Liver (tissue), 9 donors: ENCODE data around the gene ADIRF. TPM values are rescaled to one million over a fixed set of nuclear protein-coding genes. Genes with fewer than 3 reads are reported as not detected.
A peak's percentile ranks its signal among the peaks of the same experiment; 100 is the strongest.

Experiments used
- DNase-seq: peaks from one replicate; pipeline ENCODE4 v3.0.0-alpha.2; 2017; ENCODE audit warnings: low spot score
- H3K27ac ChIP-seq, 2 donors: one replicate each; pipeline ENCODE4 v1.7.0; 2013; ENCODE audit warnings: inconsistent platforms in 2 of 2, low read length in 2 of 2, control low read depth in 1 of 2, low read depth in 1 of 2, mild to moderate bottlenecking in 1 of 2
- H3K27me3 ChIP-seq, 4 donors: one replicate each; pipeline versions ENCODE4 v1.6.1 to v1.7.0; 2013; ENCODE audit warnings: low read length in 3 of 4, inconsistent platforms in 1 of 4, mild to moderate bottlenecking in 1 of 4, moderate library complexity in 1 of 4; ENCODE audit not compliant: control insufficient read depth in 4 of 4, insufficient read depth in 4 of 4
- H3K36me3 ChIP-seq, 4 donors: one replicate each; pipeline versions ENCODE4 v1.6.1 to v1.7.0; 2013; ENCODE audit warnings: low read length in 3 of 4, mild to moderate bottlenecking in 3 of 4, low read depth in 1 of 4, moderate library complexity in 1 of 4; ENCODE audit not compliant: control insufficient read depth in 4 of 4, insufficient read depth in 3 of 4
- H3K4me1 ChIP-seq, 4 donors: one replicate each; pipeline versions ENCODE4 v1.6.1 to v1.7.0; 2013; ENCODE audit warnings: low read length in 3 of 4, mild to moderate bottlenecking in 3 of 4, moderate library complexity in 1 of 4; ENCODE audit not compliant: control insufficient read depth in 4 of 4, insufficient read depth in 4 of 4
- H3K4me3 ChIP-seq, 3 donors: one replicate each; pipeline versions ENCODE4 v1.6.1 to v1.7.0; 2013; ENCODE audit warnings: low read length in 3 of 3, control low read depth in 1 of 3, low read depth in 1 of 3, mild to moderate bottlenecking in 1 of 3
- H3K9ac ChIP-seq, 2 donors: one replicate each; pipeline ENCODE4 v1.7.0; 2013; ENCODE audit warnings: low read length in 2 of 2, mild to moderate bottlenecking in 2 of 2, moderate library complexity in 2 of 2, control low read depth in 1 of 2, low read depth in 1 of 2
- H3K9me3 ChIP-seq, 4 donors: one replicate each; pipeline versions ENCODE4 v1.6.1 to v1.7.0; 2013; ENCODE audit warnings: low read length in 3 of 4; ENCODE audit not compliant: control insufficient read depth in 4 of 4
- CTCF ChIP-seq: fragments of 150-350 bp; IDR thresholded peaks from 2 replicates; pipeline ENCODE4 v1.5.1; 2017; ENCODE audit warnings: improper control_type of control experiment, low read depth, low read length; ENCODE audit not compliant: missing input control
- EGR1 ChIP-seq, 2 donors: IDR thresholded peaks; 2 replicates each; pipeline ENCODE4 v1.6.1; 2016 to 2018; ENCODE audit warnings: antibody characterized with exemption in 2 of 2, low read depth in 2 of 2
- FOXA1 ChIP-seq: IDR thresholded peaks from 2 replicates; pipeline ENCODE4 v1.6.1; 2016; ENCODE audit warnings: antibody characterized with exemption
- FOXA2 ChIP-seq: IDR thresholded peaks from 2 replicates; pipeline ENCODE4 v1.6.1; 2016; ENCODE audit warnings: antibody characterized with exemption
- GABPA ChIP-seq, 2 donors: IDR thresholded peaks in 1 of 2; conservative IDR thresholded peaks in 1 of 2; 2 replicates each; pipeline ENCODE4 v1.6.1; 2016; ENCODE audit warnings: antibody characterized with exemption in 2 of 2, mild to moderate bottlenecking in 1 of 2, moderate library complexity in 1 of 2
- HNF4A ChIP-seq, 2 donors: conservative IDR thresholded peaks; 2 replicates each; pipeline ENCODE4 v1.6.1; 2016; ENCODE audit warnings: antibody characterized with exemption in 2 of 2, mild to moderate bottlenecking in 2 of 2
- HNF4G ChIP-seq: IDR thresholded peaks from 2 replicates; pipeline ENCODE4 v1.6.1; 2016; ENCODE audit warnings: antibody characterized with exemption
- JUND ChIP-seq, 2 donors: IDR thresholded peaks; 2 replicates each; pipeline ENCODE4 v1.6.1; 2016; ENCODE audit warnings: antibody characterized with exemption in 2 of 2
- RAD21 ChIP-seq, 2 donors: IDR thresholded peaks; 2 replicates each; pipeline ENCODE4 v1.6.1; 2016; ENCODE audit warnings: antibody characterized with exemption in 2 of 2, mild to moderate bottlenecking in 2 of 2
- RXRA ChIP-seq, 2 donors: IDR thresholded peaks; 2 replicates each; pipeline ENCODE4 v1.6.1; 2017 to 2018; ENCODE audit warnings: antibody characterized with exemption in 2 of 2, mild to moderate bottlenecking in 1 of 2
- SP1 ChIP-seq: IDR thresholded peaks from 2 replicates; pipeline ENCODE4 v1.6.1; 2018; ENCODE audit warnings: antibody characterized with exemption, mild to moderate bottlenecking
- TAF1 ChIP-seq: conservative IDR thresholded peaks from 2 replicates; pipeline ENCODE4 v1.6.1; 2016; ENCODE audit warnings: antibody characterized with exemption, mild to moderate bottlenecking
- YY1 ChIP-seq: IDR thresholded peaks from 2 replicates; pipeline ENCODE4 v1.6.1; 2016; ENCODE audit warnings: antibody characterized with exemption, mild to moderate bottlenecking
- WGBS: extraction: QIAGEN DNeasy Blood & Tissue Kit; methylation state at CpG from one replicate; pipeline ENCODE4 v1.1.7; 2013; 5-methylcytosine and 5-hydroxymethylcytosine counted together
- polyA plus RNA-seq, 2 donors: library from polyadenylated mRNA; stranded (reverse) in 1 of 2; unstranded in 1 of 2; fragments of 200-250 nt in 1 of 2; fragments of >200 nt in 1 of 2; fragmentation: Nextera tagmentation in 1 of 2; extraction: Ambion mirVana in 1 of 2; gene quantifications; one replicate each; pipeline versions ENCODE4 v1.2.1 to v1.2.3, GENCODE V29; 2013 to 2015
- total RNA-seq, 2 donors: library from RNA; depleted of rRNA; stranded (reverse); fragments of >200 nt; gene quantifications; one replicate each; pipeline ENCODE4 v1.2.3, GENCODE V29; 2014
- TF ChIP-seq, protein P1 (sequence below): IDR thresholded peaks from 2 replicates; pipeline ENCODE4 v1.6.1; 2016; ENCODE audit warnings: antibody characterized with exemption
- TF ChIP-seq, protein P2 (sequence below): IDR thresholded peaks from 2 replicates; pipeline ENCODE4 v1.6.1; 2016; ENCODE audit warnings: antibody characterized with exemption, mild to moderate bottlenecking
- TF ChIP-seq, protein P3 (sequence below): IDR thresholded peaks from 2 replicates; pipeline ENCODE4 v1.6.1; 2016; ENCODE audit warnings: antibody characterized with exemption
- donor health status: healthy.
- donor health status: healthy.
- donor health status: healthy.
- donor health status: healthy.
- donor health status: healthy.

Gene ADIRF
- total RNA-seq (10 to 100 TPM in 1 of 2 donors, under 1 TPM in 1; 0.61 to 17.1 TPM), polyA plus RNA-seq (10 to 100 TPM; 54.5 to 96.3 TPM)

- WGBS = 11% methylated on average over 59 of the region's 59 CpGs
- H3K4me1 ChIP-seq = peaks cover 0 to 40% (median 17%) of the 10 kb centered on the region in 4 donors
- no peaks in the 10 kb centered on the region for H3K36me3 ChIP-seq
- DNase-seq = peak; percentile 32
- peak within 1 kb of the TSS in 1 of 2 donors; percentile 38 for H3K9ac ChIP-seq
- no peak within 1 kb of the TSS for H3K27ac ChIP-seq
- H3K4me3 ChIP-seq = peak within 1 kb of the TSS; percentile 44 to 67 (median 48)
- no peaks in the 10 kb centered on the region for H3K27me3 ChIP-seq
- TF ChIP-seq, protein P1, sequence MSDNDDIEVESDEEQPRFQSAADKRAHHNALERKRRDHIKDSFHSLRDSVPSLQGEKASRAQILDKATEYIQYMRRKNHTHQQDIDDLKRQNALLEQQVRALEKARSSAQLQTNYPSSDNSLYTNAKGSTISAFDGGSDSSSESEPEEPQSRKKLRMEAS = no peak
- TF ChIP-seq HNF4A (conservative IDR thresholded peaks at IDR 0.05) = peak; percentile 43 to 48
- no peak for TF ChIP-seq RXRA (IDR thresholded peaks at IDR 0.05)
- peak; percentile 54 for TF ChIP-seq SP1
- TF ChIP-seq, protein P2, sequence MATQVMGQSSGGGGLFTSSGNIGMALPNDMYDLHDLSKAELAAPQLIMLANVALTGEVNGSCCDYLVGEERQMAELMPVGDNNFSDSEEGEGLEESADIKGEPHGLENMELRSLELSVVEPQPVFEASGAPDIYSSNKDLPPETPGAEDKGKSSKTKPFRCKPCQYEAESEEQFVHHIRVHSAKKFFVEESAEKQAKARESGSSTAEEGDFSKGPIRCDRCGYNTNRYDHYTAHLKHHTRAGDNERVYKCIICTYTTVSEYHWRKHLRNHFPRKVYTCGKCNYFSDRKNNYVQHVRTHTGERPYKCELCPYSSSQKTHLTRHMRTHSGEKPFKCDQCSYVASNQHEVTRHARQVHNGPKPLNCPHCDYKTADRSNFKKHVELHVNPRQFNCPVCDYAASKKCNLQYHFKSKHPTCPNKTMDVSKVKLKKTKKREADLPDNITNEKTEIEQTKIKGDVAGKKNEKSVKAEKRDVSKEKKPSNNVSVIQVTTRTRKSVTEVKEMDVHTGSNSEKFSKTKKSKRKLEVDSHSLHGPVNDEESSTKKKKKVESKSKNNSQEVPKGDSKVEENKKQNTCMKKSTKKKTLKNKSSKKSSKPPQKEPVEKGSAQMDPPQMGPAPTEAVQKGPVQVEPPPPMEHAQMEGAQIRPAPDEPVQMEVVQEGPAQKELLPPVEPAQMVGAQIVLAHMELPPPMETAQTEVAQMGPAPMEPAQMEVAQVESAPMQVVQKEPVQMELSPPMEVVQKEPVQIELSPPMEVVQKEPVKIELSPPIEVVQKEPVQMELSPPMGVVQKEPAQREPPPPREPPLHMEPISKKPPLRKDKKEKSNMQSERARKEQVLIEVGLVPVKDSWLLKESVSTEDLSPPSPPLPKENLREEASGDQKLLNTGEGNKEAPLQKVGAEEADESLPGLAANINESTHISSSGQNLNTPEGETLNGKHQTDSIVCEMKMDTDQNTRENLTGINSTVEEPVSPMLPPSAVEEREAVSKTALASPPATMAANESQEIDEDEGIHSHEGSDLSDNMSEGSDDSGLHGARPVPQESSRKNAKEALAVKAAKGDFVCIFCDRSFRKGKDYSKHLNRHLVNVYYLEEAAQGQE = no peak
- TF ChIP-seq RAD21 (IDR thresholded peaks at IDR 0.05) = no peak
- TF ChIP-seq CTCF = no peak
- no peak for TF ChIP-seq HNF4G
- no peak for TF ChIP-seq JUND (IDR thresholded peaks at IDR 0.05)
- TF ChIP-seq FOXA1 = no peak
- TF ChIP-seq GABPA (IDR thresholded peaks at IDR 0.05 in 1 of 2, conservative IDR thresholded peaks at IDR 0.05 in 1 of 2) = no peak
- TF ChIP-seq, protein P3, sequence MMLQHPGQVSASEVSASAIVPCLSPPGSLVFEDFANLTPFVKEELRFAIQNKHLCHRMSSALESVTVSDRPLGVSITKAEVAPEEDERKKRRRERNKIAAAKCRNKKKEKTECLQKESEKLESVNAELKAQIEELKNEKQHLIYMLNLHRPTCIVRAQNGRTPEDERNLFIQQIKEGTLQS = no peak
- TF ChIP-seq FOXA2 = no peak
- no peaks in the 10 kb centered on the region for H3K9me3 ChIP-seq
Observed at GRCh38 chr10:86968271-86968993, at the start of gene ADIRF. Gene ADIRF, plus strand, starts transcription at chr10:86968482. Its CDS starts 63 bp downstream, at chr10:86968545.

- no peaks in the 10 kb centered on the region for H3K9me3 ChIP-seq
- 85% methylated on average over 9 of the region's 9 CpGs for WGBS
- no peak overlapping the region for H3K27ac ChIP-seq
- H3K27me3 ChIP-seq = no peaks in the 10 kb centered on the region
- TF ChIP-seq, protein P3 = no peak
- TF ChIP-seq HNF4G (no peak), RXRA (IDR thresholded peaks at IDR 0.05) (no peak), TAF1 (no peak), JUND (IDR thresholded peaks at IDR 0.05) (no peak), YY1 (no peak), EGR1 (IDR thresholded peaks at IDR 0.05; ENCODE audit: low read depth in 2 of 2) (no peak), HNF4A (conservative IDR thresholded peaks at IDR 0.05) (no peak), RAD21 (IDR thresholded peaks at IDR 0.05) (no peak), FOXA1 (no peak)
- TF ChIP-seq, protein P2 = no peak
- TF ChIP-seq, protein P1 = no peak
- H3K9ac ChIP-seq = no peak overlapping the region
- no peaks in the 10 kb centered on the region for H3K4me1 ChIP-seq
- no peak for DNase-seq
- no peak overlapping the region for H3K4me3 ChIP-seq
- peaks cover 4 to 23% (median 13%) of the 10 kb centered on the region in 4 donors for H3K36me3 ChIP-seq
Observed at GRCh38 chr10:86922553-86922961, 45.7 kb upstream of the ADIRF start.
